K562 (cell line): Measurements from ENCODE around the gene PA2G4. TPM values are rescaled to one million over a fixed set of nuclear protein-coding genes. Genes with fewer than 3 reads are reported as not detected.

Experiments used
- BCOR ChIP-seq: fragments of 450-650 bp; IDR thresholded peaks from 2 replicates; pipeline ENCODE4 v1.6.1; 2016
- ESRRA ChIP-seq: fragments of 450-650 bp; IDR thresholded peaks from 2 replicates; pipeline ENCODE4 v1.6.1; 2014; ENCODE audit warnings: low read depth, mild to moderate bottlenecking, moderate library complexity, borderline replicate concordance
- ETS1 ChIP-seq: conservative IDR thresholded peaks from 2 replicates; pipeline ENCODE4 v1.6.1; 2011; ENCODE audit warnings: low read depth, mild to moderate bottlenecking, low read length; ENCODE audit not compliant: control insufficient read depth
- HMBOX1 ChIP-seq: sonication (generic); IDR thresholded peaks from 2 replicates; pipeline ENCODE4 v1.6.1; 2016
- KDM4B ChIP-seq, 2 experiments: fragments of 450-650 bp in 1 of 2; sonication (generic) in 1 of 2; IDR thresholded peaks; 2 replicates each; pipeline ENCODE4 v1.6.1; 2016 to 2017; ENCODE audit warnings: borderline replicate concordance in 2 of 2, antibody characterized with exemption in 1 of 2, low read depth in 1 of 2, mild to moderate bottlenecking in 1 of 2
- MAFF ChIP-seq: IDR thresholded peaks from 2 replicates; pipeline ENCODE4 v1.6.1; 2012; ENCODE audit warnings: low read length, improper control_type of control experiment
- MIER1 ChIP-seq: fragments of 450-650 bp; IDR thresholded peaks from 2 replicates; pipeline ENCODE4 v1.6.1; 2016; ENCODE audit warnings: antibody characterized with exemption, mild to moderate bottlenecking, low read depth
- MXD1 ChIP-seq: fragments of 250-450 bp; sonication (Bioruptor Pico); IDR thresholded peaks from 2 replicates; pipeline ENCODE4 v1.8.0; 2021; ENCODE audit warnings: borderline replicate concordance, mild to moderate bottlenecking, moderate library complexity; ENCODE audit not compliant: poor library complexity, severe bottlenecking
- NFE2 ChIP-seq: IDR thresholded peaks from 2 replicates; pipeline ENCODE4 v1.6.1; 2014; ENCODE audit warnings: antibody characterized with exemption, low read depth
- RBM34 ChIP-seq: fragments of 200-400 bp; formaldehyde crosslinking; IDR thresholded peaks from 2 replicates; pipeline ENCODE4 v1.6.1; 2018; ENCODE audit warnings: low read length, borderline replicate concordance; ENCODE audit not compliant: insufficient read depth
- RFX7 ChIP-seq: fragments of 250-450 bp; sonication (Bioruptor Pico); IDR thresholded peaks from 2 replicates; pipeline ENCODE4 v1.5.1; 2021; ENCODE audit warnings: mild to moderate bottlenecking
- TSC22D4 ChIP-seq: fragments of 450-650 bp; IDR thresholded peaks from 2 replicates; pipeline ENCODE4 v1.6.1; 2016; ENCODE audit warnings: missing genetic modification characterization, missing biosample characterization, control low read depth
- ZBTB40 ChIP-seq, 2 experiments: fragments of 450-650 bp in 1 of 2; sonication (generic) in 1 of 2; formaldehyde crosslinking in 1 of 2; IDR thresholded peaks; 2 replicates each; pipeline versions ENCODE4 v1.7.1 to v1.9.0; 2016 to 2022; ENCODE audit warnings: inconsistent platforms in 1 of 2, mild to moderate bottlenecking in 1 of 2, missing genetic modification reagents in 1 of 2
- ZFP36 ChIP-seq: fragments of 150-350 bp; IDR thresholded peaks from 2 replicates; pipeline ENCODE4 v1.6.1; 2018; ENCODE audit warnings: low read length, low read depth; ENCODE audit not compliant: partially characterized antibody
- ZNF197 ChIP-seq: fragments of 200-800 bp; sonication (Bioruptor generic); IDR thresholded peaks from 2 replicates; pipeline ENCODE4 v1.6.1; 2016; ENCODE audit warnings: low read depth, missing genetic modification characterization, missing compliant biosample characterization
- ZNF316 ChIP-seq: fragments of 450-650 bp; IDR thresholded peaks from 2 replicates; pipeline ENCODE4 v1.6.1; 2016
- ZNF431 ChIP-seq: sonication (generic); formaldehyde crosslinking; IDR thresholded peaks from 2 replicates; pipeline ENCODE4 v1.8.0; 2022; ENCODE audit warnings: mild to moderate bottlenecking, missing genetic modification reagents
- polyA plus RNA-seq, 8 experiments: library from polyadenylated mRNA; depleted of rRNA in 4 of 8; stranded (reverse) in 5 of 8; unstranded in 3 of 8; fragments of >200 nt; fragmentation: Nextera tagmentation in 2 of 8; fragmentation: Illumina TruSeq in 1 of 8; extraction: Ambion mirVana in 2 of 8; extraction: Trizol in 1 of 8; gene quantifications; 2 replicates each; pipeline versions ENCODE4 v1.2.1 to v1.2.3, GENCODE V29; 2011 to 2014; ENCODE audit warnings: inconsistent platforms in 1 of 8, missing spikeins in 1 of 8
- total RNA-seq, 7 experiments: library from RNA; depleted of rRNA in 6 of 7; stranded (reverse); fragments of >200 nt in 6 of 7; fragmentation: Illumina TruSeq in 2 of 7; extraction: Trizol in 2 of 7; gene quantifications; 2 replicates each; pipeline versions ENCODE4 v1.2.1 to v1.2.3, GENCODE V29; 2011 to 2021; ENCODE audit warnings: low replicate concordance in 1 of 7

The PA2G4 gene
- total and polyA plus RNA-seq, 9 of the 15 experiments (the other 6 are each of a cell fraction or from before 2014, with no cell fraction given) = 230 to 925 (median 638) TPM

GRCh38 chr12:56080556-56081138 is 23.7 kb upstream of the PA2G4 start (continued):
- TF ChIP-seq BCOR = 0 out of 2 replicates have a peak, but pooled peaks have one; percentile 20
- TF ChIP-seq MIER1 = no peak
- TF ChIP-seq ZNF197 (CRISPR knock-in tag) = no peak
- no peak for TF ChIP-seq HMBOX1
- TF ChIP-seq MXD1 (CRISPR knock-in tag) = no peak
- TF ChIP-seq ZBTB40 (IDR thresholded peaks at IDR 0.05) = no peak
- TF ChIP-seq ZBTB40 (CRISPR knock-in tag; IDR thresholded peaks at IDR 0.05) = no peak
- no peak for TF ChIP-seq TSC22D4 (tag)
- no peak for TF ChIP-seq NFE2
- no peak for TF ChIP-seq MAFF
- no peak for TF ChIP-seq KDM4B (IDR thresholded peaks at IDR 0.05; ENCODE audit: borderline replicate concordance in 2 of 2, low read depth in 1 of 2)
- TF ChIP-seq ETS1 = no peak
- no peak for TF ChIP-seq RBM34
- no peak for TF ChIP-seq RFX7 (CRISPR knock-in tag)
- TF ChIP-seq ZNF431 (CRISPR knock-in tag) = no peak
- TF ChIP-seq ZNF316 = no peak
- no peak for TF ChIP-seq ZFP36
- peak; percentile 53; the same call in 1 of the 2 replicates for TF ChIP-seq ESRRA
